Endothelial cell of umbilical vein (primary cell): Measurements from ENCODE around the gene TSHZ3. TPM values are rescaled to one million over a fixed set of nuclear protein-coding genes. Genes with fewer than 3 reads are reported as not detected.

Experiments used
- BruUV-seq: library from RNA; stranded (reverse); fragments of 400-500 nt; replicated peaks from 2 replicates; lab custom pipeline; 2021; lab: Mats Ljungman, UMichigan
- CTCF ChIA-PET: fragments of 300-600, 350-600 bp; sonication (Branson Sonifier 250); formaldehyde crosslinking; loops from one replicate; lab custom pipeline; 2021; ENCODE audit warnings: antibody characterized with exemption, inconsistent platforms; lab: Charles Lee
- POLR2A ChIA-PET: fragments of 300-600, 350-600 bp; sonication (Branson Sonifier 250); formaldehyde crosslinking; loops from one replicate; lab custom pipeline; 2021; ENCODE audit warnings: antibody characterized with exemption, inconsistent platforms; lab: Charles Lee
- DNase-seq: peaks from one replicate; pipeline ENCODE4 v3.0.0-alpha.2; 2011; ENCODE audit warnings: low read depth, low spot score
- FAIRE-seq: peaks from 2 replicates; lab custom pipeline; 2011; peaks lifted over from hg19 to GRCh38; lab: Jason Lieb, UNC
- H2AFZ ChIP-seq: 2 replicates; pipeline ENCODE4 v1.6.0; 2012; ENCODE audit warnings: low read depth, low read length, control low read depth, inconsistent platforms
- H3K27ac ChIP-seq: 2 replicates; pipeline ENCODE4 v1.5.1; 2011; ENCODE audit warnings: low read depth, mild to moderate bottlenecking, control low read depth, low read length, moderate library complexity; ENCODE audit not compliant: insufficient read depth
- H3K27me3 ChIP-seq, 2 experiments: 2 replicates each; pipeline versions ENCODE4 v1.6.0 to v1.6.1; 2011; ENCODE audit warnings: low read length in 2 of 2, mixed read lengths in 1 of 2; ENCODE audit not compliant: control insufficient read depth in 2 of 2, insufficient read depth in 2 of 2
- H3K36me3 ChIP-seq, 2 experiments: 2 replicates in 1 of 2; 3 replicates in 1 of 2; pipeline ENCODE4 v1.5.1; 2011; ENCODE audit warnings: low read length in 2 of 2, mild to moderate bottlenecking in 1 of 2, moderate library complexity in 1 of 2; ENCODE audit not compliant: control insufficient read depth in 2 of 2, insufficient read depth in 2 of 2; ENCODE audit errors: extremely low read depth in 1 of 2
- H3K4me1 ChIP-seq: 3 replicates; pipeline ENCODE4 v1.5.1; 2011; ENCODE audit warnings: mild to moderate bottlenecking, low read length; ENCODE audit not compliant: control insufficient read depth, insufficient read depth; ENCODE audit errors: extremely low read depth
- H3K4me2 ChIP-seq: 2 replicates; pipeline ENCODE4 v1.6.1; 2011; ENCODE audit warnings: low read length, control low read depth, mixed read lengths; ENCODE audit not compliant: insufficient read depth
- H3K4me3 ChIP-seq, 3 experiments: fragments of 200-600 bp in 1 of 3; sonication (generic), shearing (Covaris generic) in 1 of 3; replicated peaks in 1 of 3; 2 replicates each; pipeline ENCODE4 v1.5.1; 2011 to 2016; ENCODE audit warnings: control low read depth in 3 of 3, low read length in 3 of 3, mild to moderate bottlenecking in 2 of 3, inconsistent platforms in 1 of 3, low read depth in 1 of 3, moderate library complexity in 1 of 3; ENCODE audit not compliant: insufficient read depth in 1 of 3
- H3K79me2 ChIP-seq: 2 replicates; pipeline ENCODE4 v1.6.0; 2012; ENCODE audit warnings: low read length, inconsistent platforms; ENCODE audit not compliant: control insufficient read depth, insufficient read depth
- H3K9ac ChIP-seq: replicated peaks from 2 replicates; pipeline ENCODE3; 2011; ENCODE audit warnings: low read length, control low read depth; ENCODE audit not compliant: insufficient read depth; ENCODE audit errors: extremely low read depth
- H3K9me1 ChIP-seq: replicated peaks from 3 replicates; pipeline ENCODE4 v1.6.0; 2011; ENCODE audit warnings: mild to moderate bottlenecking, low read length; ENCODE audit not compliant: control insufficient read depth, insufficient read depth; ENCODE audit errors: extremely low read depth
- H3K9me3 ChIP-seq: replicated peaks from 2 replicates; pipeline ENCODE4 v1.5.1; 2012; ENCODE audit warnings: low read length, inconsistent platforms; ENCODE audit not compliant: control insufficient read depth, insufficient read depth
- H4K20me1 ChIP-seq: replicated peaks from 2 replicates; pipeline ENCODE3; 2011; ENCODE audit warnings: mild to moderate bottlenecking, low read length; ENCODE audit not compliant: control insufficient read depth, insufficient read depth; ENCODE audit errors: extremely low read depth
- EZH2 ChIP-seq: IDR thresholded peaks from 2 replicates; pipeline ENCODE4 v1.6.1; 2012; ENCODE audit warnings: borderline replicate concordance, low read depth, mild to moderate bottlenecking, moderate library complexity, low read length, inconsistent platforms; ENCODE audit not compliant: severe bottlenecking
- FOS ChIP-seq: IDR thresholded peaks from 2 replicates; pipeline ENCODE4 v1.6.1; 2011; ENCODE audit warnings: mild to moderate bottlenecking, low read length, moderate library complexity, borderline replicate concordance; ENCODE audit not compliant: insufficient read depth
- GATA2 ChIP-seq: IDR thresholded peaks from 2 replicates; pipeline ENCODE4 v1.7.0; 2011; ENCODE audit warnings: low read depth, mild to moderate bottlenecking, moderate library complexity, mixed read lengths, low read length; ENCODE audit not compliant: insufficient read length, insufficient read depth
- JUN ChIP-seq: IDR thresholded peaks from 2 replicates; pipeline ENCODE4 v1.6.1; 2011; ENCODE audit warnings: borderline replicate concordance, low read depth; ENCODE audit not compliant: insufficient read length, insufficient read depth
- MYC ChIP-seq: IDR thresholded peaks from one replicate; pipeline ENCODE4 v1.6.1; 2011; ENCODE audit warnings: mild to moderate bottlenecking, low read depth, low read length
- POLR2A ChIP-seq: IDR thresholded peaks from 2 replicates; pipeline ENCODE4 v1.6.1; 2012; ENCODE audit warnings: low read depth, mild to moderate bottlenecking, control low read depth, low read length
- POLR2AphosphoS5 ChIP-seq: IDR thresholded peaks from 2 replicates; pipeline ENCODE4 v1.6.1; 2012; ENCODE audit warnings: low read depth, mild to moderate bottlenecking, control low read depth, low read length, moderate library complexity; ENCODE audit not compliant: insufficient read depth
- dilution Hi-C: fragments of 300-500 bp; cut with MboI; formaldehyde crosslinking; loops from one replicate; pipeline ENCODE4 v1.15.0; 2019; ENCODE audit warnings: low sequenced_read_pairs; ENCODE audit not compliant: extremely low pct_ligation_motif_present
- intact Hi-C: fragments of 100-400 bp; cut with micrococcal nuclease; formaldehyde crosslinking; loops from one replicate; pipeline ENCODE4 v1.10.0; 2022
- polyA plus RNA-seq, 4 experiments: library from polyadenylated mRNA; depleted of rRNA in 3 of 4; stranded (reverse) in 3 of 4; unstranded in 1 of 4; fragments of >200 nt; gene quantifications; 2 replicates each; pipeline versions ENCODE4 v1.2.1 to v1.2.3, GENCODE V29; 2011 to 2012; ENCODE audit warnings: missing spikeins in 1 of 4
- total RNA-seq: library from RNA; stranded (reverse); gene quantifications from 2 replicates; pipeline ENCODE4 v1.2.3, GENCODE V29; 2021
- TF ChIP-seq, protein P1 (sequence below), 2 donors: IDR thresholded peaks; 1 replicate in 1 of 2; 2 replicates in 1 of 2; pipeline ENCODE4 v1.5.1; 2011; ENCODE audit warnings: low read length in 2 of 2, mild to moderate bottlenecking in 2 of 2, moderate library complexity in 2 of 2, control low read depth in 1 of 2, inconsistent platforms in 1 of 2, low read depth in 1 of 2; ENCODE audit not compliant: insufficient read depth in 1 of 2; ENCODE audit errors: extremely low read depth in 1 of 2
- TF ChIP-seq, protein P2 (sequence below): IDR thresholded peaks from 2 replicates; pipeline ENCODE4 v1.6.1; 2011; ENCODE audit not compliant: insufficient read depth, insufficient read length

Gene TSHZ3
- total and polyA plus RNA-seq, 2 donors (not counting 3 experiments of a cell fraction or from before 2014, with no cell fraction given) = 1.2 to 6.2 TPM

DNA sequence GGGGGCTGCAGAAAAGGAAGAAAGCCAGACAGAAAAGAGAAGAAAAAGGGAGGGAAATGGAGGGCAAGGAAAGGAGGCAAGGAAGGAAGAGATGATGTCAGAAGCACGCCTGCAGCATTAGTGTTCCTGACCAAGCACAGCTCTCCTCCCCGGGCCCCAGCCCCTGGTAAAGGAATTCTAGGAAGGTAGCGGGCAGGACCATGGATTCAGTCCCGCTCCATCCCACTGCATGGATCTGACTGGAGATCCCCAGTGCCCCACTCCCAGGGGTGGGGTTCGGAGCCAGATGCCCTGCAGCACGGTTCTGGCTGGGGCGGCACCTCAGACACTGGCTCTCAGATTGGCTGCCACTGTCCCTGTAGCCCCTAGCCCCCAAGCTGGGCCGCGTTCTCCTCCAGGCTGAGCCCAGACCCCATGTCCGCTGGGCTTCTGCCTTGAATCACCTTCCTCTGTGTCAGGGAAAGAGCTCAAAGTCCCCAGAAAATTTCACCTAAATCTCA lies 59.8 kb downstream of the TSHZ3 start:
- no peak overlapping the region for H3K27ac ChIP-seq
- no peaks in the 10 kb centered on the region for H3K27me3 ChIP-seq
- H3K79me2 ChIP-seq = no peaks in the 10 kb centered on the region
- H4K20me1 ChIP-seq = no peaks in the 10 kb centered on the region
- no peaks in the 10 kb centered on the region for H3K36me3 ChIP-seq
- H3K4me3 ChIP-seq = no peak overlapping the region
- no TSS peak for BruUV-seq
- DNase-seq (no peak), FAIRE-seq (no peak)
- TF ChIP-seq, protein P1, sequence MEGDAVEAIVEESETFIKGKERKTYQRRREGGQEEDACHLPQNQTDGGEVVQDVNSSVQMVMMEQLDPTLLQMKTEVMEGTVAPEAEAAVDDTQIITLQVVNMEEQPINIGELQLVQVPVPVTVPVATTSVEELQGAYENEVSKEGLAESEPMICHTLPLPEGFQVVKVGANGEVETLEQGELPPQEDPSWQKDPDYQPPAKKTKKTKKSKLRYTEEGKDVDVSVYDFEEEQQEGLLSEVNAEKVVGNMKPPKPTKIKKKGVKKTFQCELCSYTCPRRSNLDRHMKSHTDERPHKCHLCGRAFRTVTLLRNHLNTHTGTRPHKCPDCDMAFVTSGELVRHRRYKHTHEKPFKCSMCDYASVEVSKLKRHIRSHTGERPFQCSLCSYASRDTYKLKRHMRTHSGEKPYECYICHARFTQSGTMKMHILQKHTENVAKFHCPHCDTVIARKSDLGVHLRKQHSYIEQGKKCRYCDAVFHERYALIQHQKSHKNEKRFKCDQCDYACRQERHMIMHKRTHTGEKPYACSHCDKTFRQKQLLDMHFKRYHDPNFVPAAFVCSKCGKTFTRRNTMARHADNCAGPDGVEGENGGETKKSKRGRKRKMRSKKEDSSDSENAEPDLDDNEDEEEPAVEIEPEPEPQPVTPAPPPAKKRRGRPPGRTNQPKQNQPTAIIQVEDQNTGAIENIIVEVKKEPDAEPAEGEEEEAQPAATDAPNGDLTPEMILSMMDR (IDR thresholded peaks at IDR 0.05; ENCODE audit: extremely low read depth in 1 of 2, insufficient read depth in 1 of 2, low read depth in 1 of 2, low read length in 2 of 2) = no peak
- no peak for TF ChIP-seq EZH2
- TF ChIP-seq POLR2A = no peak
- no peak for TF ChIP-seq MYC
- no peak for TF ChIP-seq JUN
- TF ChIP-seq POLR2AphosphoS5 = no peak
- no peak for TF ChIP-seq GATA2
- TF ChIP-seq FOS = no peak
- TF ChIP-seq, protein P2, sequence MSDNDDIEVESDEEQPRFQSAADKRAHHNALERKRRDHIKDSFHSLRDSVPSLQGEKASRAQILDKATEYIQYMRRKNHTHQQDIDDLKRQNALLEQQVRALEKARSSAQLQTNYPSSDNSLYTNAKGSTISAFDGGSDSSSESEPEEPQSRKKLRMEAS = no peak
- H3K9me3 ChIP-seq = no peaks in the 10 kb centered on the region
- H3K9ac ChIP-seq = no peak overlapping the region
- no peaks in the 10 kb centered on the region for H3K4me1 ChIP-seq
- POLR2A ChIA-PET = no interaction called here
- CTCF ChIA-PET = no interaction called here
- H3K9me1 ChIP-seq = no peaks in the 10 kb centered on the region
- dilution Hi-C loops = no loop called here
- no peak overlapping the region for H2AFZ ChIP-seq
- intact Hi-C loops = no loop called here
- H3K4me2 ChIP-seq = no peak overlapping the region
